ENCODE data around the gene KCNK13.
"Not testable (repeated sequence)": the region's sequence is repeated elsewhere in the genome, so short reads cannot be mapped to it uniquely, and the experiment has no call there.

Gene KCNK13
- 0 to 0.07 reads per million in 2 donors for total RNA-seq

DNA sequence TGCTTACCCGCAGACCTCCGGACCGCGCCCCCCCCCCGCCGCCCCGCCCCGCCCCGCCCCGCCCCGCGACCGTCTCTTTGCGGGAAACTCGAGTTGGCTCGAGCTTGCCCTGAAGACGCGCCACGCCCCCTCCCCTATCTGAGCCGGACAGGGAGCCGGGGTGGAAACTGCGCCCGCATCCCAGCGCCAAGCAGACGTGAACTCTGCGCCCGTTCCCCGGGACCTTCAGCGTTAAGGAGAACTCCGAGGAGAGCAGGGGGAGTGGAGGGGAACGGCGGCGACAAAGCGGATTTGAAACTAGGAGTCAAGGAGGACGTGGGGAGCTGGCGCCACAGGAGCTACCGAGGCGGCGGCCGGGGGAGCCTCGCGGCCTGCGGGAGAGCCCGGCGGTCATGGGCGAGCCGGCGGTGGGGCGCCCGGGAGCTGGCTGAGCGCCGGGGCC, at the start of gene KCNK13:
Gene KCNK13 (plus strand): TSS at position 310 of the 442 bp plus-strand sequence. CDS start 212 bp downstream, outside the sequence.
- DNase-seq, result no peak

DNA sequence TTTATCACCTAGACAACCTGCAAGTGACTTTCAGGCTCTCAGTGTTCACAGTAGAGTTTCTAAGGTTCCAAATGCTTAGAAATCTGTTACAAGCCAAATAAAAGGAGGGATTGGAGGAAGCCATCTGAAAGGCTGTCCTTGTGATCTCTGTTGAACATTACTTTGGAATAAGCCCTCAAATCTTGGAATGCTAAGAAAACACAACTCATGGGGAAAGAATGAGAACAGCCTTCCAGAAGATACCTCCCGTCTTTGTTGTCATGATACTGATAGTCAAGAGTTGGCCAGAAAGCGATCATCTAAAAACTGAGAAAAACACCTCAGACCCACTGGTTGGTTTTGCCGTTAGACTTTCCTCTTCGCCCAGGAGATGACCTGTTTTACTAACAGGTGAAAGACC, 44.4 kb upstream of the KCNK13 start:
- DNase-seq, result no peak

DNA sequence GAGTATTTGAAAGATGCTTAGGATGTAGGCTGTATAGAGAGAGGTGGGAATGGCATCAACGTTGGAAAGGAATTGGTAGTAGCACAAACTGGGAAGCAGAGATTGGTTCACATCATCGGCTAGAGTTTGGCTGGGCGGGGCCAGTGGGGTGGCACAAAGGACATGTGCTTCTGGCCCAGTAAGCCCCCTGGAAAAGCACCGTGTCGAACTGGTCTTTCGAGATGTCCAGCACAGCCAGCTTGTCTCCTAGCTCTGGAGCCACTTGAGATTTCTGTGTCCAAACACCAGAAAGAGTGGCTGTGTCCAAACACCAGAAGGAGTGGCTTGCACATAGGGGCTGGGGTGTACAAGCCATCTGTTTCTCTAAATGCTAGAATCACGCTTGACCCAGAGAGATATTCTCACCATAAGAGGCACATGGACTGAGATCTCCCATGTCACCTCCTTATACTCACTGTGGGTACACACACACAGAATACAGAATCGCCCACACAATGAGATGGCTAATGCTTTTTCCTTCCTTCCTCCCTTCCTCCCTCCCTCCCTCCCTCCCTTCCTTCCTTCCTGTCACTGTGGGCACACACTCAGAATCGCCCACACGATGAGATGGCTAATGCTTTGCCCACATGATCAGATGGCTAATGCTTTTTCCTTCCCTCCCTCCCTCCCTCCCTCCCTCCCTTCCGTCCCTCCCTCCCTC, 41.8 kb upstream of the KCNK13 start:
- no peak for DNase-seq

DNA sequence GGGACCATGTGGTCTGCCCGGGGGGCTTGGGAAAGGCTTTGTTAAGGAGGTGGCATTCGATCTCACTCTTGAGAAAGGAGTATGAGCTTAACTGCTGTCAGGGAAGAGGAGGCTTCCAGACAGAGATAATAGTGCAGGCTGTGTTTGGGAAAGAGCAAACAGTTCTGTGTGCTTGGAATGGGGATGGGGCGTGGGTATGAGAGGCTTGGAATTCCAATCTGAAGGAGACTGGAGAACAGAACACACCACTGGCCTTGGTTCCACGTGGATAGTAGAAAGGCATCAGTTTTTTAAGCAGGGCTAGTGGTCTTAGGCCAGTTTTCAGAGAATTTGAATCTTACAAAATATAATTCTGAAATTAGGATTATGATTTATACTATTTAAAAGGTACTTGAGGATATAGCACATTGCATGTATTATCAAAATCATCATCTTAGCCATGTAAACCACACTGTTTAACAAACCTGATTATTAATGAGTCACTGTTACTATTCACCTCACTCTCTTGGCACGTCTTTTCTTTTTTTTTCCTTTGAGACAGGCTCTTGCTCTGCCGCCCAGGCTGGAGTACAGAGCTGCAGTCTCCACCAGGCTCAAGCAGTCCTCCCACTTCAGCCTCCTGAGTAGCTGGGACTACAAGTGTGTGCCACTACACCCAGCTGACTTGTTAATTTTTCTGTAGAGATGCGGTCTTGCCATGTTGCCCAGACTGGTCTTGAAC, 38.5 kb upstream of the KCNK13 start:
- DNase-seq, result no peak

DNA sequence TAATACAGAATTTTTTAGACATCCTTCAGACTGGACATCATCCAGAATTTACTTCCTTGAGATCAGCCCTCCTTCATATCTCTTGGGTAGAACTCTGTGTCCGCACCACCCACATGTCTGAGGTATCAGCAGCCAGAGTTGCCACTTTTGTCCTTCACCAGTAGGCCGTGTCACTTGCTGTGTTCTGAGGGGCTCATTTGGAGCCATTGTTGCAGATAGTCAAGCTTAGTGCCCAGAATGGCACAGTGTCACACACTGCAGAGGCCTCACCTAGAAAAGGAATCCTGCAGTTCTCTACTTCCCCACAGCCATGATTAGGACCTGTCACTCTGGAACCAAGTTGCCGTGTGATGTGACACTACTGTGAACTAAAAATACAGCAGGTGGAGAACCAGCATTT, 36.9 kb upstream of the KCNK13 start:
- no peak for DNase-seq

DNA sequence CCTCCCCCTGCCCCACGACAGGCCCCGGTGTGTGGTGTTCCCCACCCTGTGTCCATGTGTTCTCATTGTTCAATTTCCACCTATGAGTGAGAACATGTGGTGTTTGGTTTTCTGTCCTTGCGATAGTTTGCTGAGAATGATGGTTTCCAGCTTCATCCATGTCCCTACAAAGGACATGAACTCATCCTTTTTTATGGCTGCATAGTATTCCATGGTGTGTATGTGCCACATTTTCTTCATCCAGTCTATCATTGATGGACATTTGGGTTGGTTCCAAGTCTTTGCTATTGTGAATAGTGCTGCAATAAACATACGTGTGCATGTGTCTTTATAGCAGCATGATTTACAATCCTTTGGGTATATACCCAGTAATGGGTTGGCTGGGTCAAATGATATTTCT, 35.2 kb upstream of the KCNK13 start:
- not testable (repeated sequence) for DNase-seq

DNA sequence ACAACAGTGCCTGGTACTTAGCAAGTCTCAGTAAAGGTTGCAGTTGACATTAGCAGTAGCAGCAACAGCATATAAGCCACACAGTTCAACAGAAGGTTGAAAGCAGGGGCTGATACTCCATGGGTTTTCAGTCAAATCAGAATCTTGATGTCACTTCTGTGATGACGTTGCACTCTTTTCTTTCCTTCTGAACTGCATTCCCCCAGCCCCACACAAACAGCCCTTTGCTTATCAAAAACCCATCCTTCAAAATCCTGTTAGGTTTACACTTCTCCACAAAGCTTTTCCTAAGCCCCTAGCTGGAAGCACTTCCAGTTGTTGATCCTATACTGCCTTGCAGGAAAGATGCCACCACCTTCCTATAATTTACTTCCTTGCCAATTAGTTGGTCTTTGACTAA, 34.0 kb upstream of the KCNK13 start:
- DNase-seq, result no peak

DNA sequence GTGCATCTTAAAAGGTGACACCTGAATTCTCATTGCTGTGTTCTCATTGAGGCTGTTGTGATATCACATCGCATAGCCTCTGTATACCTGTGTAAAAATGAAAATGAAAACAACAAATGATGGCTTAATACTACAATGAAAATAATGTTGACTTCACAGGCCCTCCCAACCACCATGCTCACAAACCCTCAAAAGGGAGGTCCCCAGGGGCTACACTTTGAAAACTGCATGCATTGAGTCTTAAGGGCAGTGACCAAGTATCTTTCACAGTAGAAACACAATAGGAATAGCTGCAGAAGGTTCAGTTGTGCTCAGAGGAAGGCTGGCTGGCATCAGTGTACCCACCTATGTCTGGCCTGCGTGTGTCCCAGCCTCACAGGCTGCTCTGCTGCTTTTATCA, 27.6 kb upstream of the KCNK13 start:
- DNase-seq, result no peak

DNA sequence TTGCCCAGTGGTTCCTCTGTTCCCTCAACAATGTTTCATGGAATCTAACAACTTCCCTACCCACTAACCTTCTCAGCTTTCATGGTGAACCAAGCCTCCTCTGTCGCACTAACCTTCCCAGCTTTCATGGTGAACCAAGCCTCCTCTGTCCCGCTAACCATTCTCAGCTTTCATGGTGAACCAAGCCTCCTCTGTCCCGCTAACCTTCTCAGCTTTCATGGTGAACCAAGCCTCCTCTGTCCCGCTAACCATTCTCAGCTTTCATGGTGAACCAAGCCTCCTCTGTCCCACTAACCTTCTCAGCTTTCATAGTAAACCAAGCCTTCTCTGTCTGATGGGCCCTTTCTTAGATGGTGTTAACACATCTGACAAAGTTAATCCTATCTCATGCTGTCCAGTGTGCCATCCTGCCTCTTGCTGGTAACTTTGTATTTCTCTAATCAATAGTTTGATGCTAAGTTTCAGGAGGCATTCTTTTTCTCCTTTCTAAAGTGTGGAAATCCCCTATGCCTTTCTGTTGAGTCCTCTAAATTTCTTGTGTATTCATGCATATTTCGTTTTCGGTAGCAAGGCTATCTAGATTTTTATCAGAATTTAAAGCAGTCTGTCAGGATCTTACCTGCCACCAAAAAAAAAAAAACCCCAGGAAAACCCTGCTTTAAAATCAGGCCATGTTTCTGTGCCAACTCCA, 26.8 kb upstream of the KCNK13 start:
- DNase-seq, result peak in 1 of 5 experiments; percentile 26

DNA sequence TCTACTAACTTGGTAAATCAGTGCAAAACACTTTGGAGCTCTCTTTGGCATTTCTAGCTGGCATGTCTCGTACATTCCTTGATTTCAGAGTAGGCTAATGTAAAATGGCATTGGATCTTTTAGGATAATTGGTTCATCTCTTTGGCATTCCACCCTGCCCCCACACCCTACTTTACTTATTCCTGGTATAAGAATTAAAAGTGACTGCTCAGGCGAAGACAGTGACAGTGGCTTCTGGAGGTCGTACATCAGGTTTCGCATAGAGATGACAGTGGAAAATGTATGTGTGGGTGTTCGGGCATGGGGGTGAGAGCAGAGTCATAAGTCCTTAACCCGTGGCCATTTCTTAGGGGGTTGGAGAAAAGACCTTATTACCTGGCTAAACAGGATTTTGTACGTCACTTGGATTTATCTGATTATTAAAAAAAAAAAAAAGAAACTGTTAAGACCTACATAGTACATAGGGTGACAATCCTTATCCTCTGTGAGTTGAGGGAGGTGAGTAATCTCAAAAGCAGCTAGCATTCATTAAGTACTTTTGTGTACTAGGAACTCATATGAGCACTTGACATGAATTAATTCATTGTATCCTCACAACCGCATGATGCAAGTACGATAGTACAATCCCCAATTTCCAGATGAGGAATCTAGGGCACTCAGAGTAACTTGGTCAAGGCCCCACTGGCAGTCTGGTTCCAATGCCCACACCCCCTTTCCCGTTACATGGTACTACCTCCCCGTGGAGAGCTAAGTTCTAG, 22.4 kb upstream of the KCNK13 start:
- no peak for DNase-seq

DNA sequence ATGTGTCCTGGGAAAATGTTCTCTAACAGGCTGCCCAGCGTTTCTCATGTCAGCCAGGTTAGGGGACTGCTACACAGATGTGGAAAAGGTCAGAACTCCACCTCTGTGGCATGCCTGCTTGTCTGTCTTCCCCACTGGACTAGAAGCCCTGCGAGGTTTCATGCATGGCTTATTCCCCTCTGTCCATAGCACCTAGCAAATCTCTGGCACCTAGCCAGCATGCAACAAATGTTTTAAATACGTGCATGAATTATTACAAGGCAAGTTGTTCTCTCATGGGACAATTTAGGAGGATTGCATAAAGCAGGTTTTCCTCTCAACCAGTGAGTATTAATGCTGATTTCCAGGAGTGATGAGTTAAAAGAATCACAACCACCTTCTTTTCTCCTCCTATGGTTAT, 21.4 kb upstream of the KCNK13 start:
- no peak for DNase-seq

DNA sequence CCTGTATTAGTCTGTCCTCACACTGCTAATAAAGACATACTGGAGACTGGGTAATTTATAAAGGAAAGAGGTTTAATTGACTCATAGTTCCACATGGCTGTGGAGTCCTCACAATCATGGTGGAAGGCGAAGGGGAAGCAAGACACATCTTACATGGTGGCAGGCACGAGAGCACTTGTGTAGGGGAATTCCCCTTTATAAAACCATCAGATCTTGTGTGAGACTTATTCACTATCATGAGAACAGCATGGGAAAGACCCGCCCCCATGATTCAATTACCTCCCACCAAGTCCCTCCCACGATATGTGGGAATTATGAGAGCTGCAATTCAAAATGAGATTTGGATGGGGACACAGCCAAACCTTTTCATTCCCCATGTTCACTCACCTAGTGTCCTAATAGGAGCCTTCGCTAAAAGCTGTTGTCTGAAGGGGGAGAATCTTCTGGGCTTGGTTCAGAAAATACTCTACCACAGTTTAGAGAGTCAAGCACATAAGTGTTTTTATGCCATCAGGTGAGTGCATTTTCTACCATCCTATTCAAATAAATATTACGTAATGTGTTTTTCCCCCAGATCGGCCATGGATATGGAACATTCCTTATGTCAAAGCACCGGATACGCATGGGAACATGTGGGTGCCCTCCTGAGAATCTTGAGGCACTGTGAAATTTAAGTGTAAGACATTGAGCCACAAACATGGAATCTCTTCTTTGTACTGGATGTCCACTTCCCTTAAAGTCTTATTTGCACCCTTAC, 19.1 kb upstream of the KCNK13 start:
- no peak for DNase-seq

DNA sequence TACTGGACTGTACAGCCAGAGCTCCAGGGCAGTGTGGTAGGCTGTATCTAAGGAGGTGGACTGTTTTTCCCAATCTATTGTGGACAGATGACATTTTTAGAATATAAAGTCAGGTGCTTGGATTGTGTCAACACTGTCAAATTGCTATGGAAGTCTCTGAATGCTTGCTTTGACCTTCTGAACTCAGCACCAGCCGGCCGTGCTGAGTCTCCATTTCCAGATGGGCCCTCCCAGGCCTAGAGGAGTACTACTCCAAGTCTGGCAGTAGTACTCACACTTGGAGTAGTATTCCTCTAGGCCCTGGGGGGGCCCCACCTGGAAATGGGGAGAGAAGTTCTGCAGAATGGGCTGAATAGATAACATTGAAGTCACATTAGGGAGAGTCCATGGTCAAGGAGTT, 16.2 kb upstream of the KCNK13 start:
- DNase-seq, result no peak

DNA sequence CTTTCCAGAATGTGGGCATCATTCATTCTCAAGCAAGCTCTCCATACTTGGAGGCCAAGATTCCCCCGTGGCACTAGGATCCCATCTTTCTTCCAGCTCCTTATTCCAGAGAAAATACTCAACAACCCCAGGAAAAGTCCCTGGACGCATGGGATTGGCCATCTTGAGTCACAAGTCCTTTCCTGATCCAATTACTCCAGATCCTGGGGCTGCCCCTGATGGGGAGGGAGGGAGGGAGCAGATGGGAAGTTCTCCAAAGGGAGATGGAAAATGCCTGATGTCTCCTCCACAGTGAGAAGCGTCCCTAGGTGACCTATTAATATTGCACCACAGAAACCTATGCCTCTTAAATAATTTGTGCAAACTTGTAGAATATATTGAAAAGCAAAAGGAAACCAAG, 12.4 kb upstream of the KCNK13 start:
- DNase-seq, result no peak

DNA sequence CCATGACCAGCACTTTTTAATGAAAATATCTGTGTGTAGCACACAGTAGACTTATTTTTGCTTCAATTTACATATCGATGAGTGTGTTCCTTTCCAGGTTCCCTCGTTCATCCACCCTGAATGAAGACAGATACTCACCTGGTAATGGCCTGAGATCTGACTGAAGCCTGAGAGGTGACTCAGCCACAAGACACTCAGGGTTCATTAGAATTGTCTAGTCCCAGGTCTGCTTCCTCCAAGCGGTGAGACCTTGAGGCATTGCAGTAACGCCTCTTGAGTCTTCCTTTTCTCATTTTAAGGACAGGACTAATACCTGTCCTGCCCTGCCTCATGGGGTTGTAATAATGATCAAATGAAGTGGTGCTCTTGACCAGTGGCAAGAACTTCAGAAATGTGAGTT, 11.5 kb upstream of the KCNK13 start:
- DNase-seq, result no peak

DNA sequence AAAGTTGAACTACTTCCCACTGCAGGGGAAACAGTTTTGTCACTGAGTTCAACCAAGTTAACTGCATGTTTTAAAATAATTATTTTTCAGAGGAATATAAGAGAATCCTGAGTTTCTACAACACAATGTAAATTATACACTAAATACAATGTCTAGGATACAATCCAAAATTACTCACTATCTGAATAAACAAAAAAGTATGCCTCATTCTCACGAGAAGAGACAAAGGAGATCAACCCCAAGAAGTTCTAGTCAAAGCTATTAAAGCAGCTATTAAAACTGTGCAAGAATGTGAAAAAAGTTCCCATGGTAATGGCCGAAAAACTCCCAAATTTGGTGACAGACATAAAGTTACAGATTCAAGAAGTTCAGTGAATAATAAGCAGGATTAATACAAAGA, 8.8 kb upstream of the KCNK13 start:
- no peak for DNase-seq

DNA sequence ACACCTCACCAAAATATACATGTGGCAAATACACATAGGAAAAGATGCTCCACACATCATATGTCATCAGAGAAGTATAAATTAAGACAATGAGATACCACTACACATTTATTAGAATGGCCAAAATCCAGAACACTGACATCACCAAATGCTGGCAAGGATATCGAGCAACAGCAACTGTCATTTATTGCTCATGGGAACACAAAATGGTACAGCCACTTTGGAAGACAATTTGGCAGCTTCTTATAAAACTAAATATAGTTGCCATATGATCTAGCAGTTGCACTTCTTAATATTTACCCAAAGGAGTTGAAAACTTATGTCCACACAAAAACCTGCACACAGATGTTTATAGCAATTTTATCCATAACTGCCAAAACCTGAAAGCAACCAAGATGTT, 7.0 kb upstream of the KCNK13 start:
- no peak for DNase-seq

DNA sequence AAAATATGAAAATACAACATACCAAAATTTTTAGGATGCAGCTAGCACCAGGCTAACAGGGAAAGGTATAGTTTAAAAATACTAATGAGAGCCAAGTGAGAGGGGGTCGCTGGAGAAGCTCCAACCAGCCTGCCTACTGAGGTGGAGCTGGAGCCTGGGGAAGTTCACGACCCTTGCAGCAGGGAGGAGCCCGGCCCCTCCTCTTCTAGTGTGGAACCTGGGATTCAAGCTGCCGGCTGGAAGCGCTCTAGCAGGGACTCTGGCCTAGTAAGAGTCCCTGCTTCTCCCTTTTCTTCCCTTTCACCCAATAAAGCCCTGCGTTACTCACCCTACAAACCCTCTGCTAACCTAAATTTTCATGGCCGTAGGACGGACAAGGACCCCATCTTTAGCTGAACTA, 5.0 kb upstream of the KCNK13 start:
- DNase-seq, result no peak

DNA sequence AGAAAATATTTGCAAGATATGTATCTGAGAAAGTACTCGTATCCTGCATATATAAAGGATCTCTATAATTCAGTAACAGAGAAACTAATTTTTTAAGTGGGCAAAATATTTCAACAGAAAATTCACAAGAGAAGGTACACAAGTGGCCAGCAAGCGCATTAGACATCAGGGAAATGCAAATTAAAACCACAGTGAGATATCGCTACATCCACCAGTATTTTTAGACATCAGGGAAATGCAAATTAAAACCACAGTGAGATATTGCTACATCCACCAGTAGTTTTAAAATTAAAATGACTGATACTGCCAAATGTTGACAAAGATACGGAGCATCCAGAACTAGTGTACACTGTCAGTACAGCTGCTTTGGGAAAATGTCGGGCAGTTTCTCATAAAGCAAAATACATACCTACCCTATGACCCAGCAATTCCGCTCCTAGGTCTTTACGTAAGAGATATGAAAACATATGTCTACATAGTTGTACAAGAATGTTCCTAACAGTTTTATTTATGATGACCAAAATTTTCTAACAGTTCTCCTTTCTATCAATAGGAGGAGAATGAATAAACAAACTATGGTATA, 2.8 kb upstream of the KCNK13 start:
- DNase-seq, result no peak

DNA sequence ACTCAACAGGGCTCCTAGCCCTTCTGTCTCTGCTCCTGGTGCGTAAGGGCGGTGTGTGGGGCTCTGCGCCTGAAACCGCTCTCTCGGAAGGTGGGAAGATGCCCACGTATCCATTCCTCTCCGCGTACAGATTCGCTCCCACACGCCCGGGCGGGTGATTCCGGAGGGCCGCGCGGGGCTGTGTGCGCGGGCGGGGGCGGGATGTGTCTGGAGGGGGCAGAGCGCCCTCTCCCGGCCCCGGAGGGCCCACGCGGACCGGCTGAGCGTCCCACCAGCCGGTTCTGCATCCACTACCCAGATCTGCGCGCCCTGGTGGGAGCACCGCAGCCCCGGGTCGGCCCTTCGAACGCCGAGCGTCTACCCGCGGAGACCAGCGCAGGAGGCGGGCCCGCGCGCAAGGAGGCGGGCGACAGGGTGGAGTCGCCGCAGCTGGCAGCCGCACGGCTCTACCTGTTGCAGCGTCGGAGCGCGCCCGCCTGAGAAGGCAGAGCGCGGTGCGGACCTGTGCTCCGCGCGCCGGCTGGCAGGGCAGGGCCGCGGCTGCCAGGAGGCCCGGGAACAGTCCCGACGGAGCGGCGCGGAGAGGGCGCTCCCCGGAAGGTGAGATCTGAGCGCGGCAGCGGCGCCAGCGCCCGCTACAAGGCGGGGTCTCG, 1.4 kb upstream of the KCNK13 start:
- DNase-seq, result peak; percentile 9 to 74 (median 12)

DNA sequence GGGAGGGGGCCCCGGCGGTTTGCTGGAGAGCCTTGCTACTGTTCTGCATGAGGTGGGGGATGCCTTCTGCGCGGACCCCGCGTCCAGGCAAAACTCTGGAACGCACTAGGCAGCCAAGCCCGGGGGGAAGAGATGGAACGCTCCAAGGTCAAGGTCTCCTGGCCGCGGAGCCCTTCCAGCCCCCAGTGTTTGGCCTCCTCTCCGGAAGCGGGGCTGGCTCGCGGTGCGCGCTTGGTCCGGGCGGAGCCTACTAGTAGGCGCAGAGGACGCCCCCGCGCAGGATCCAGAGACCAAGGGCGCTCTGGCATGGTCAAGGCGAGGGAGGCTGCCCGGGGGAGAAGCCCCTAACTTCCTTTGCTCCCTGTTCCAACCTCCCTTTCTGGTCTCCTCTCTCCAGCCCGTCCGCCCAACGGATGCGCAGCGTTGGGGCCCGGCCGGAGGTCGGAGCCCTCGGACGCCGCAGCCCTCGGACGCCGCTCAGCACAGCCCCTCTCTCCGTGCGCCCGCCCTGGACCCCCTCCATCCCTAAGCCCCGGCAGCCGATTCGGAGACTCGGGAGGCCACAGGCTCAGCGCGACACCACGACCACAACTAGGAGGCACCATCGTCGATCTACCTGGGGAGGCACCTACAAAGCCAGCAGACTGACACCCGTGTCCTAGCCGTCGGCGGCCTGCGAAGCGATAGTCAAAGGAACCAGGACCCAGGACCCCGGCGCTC, 669 bp upstream of the KCNK13 start:
- no peak for DNase-seq

Measured in T-helper 2 cell (primary cell).